BLaER1 treated with 17β-estradiol and CSF1 and Interleukin-3, amounts not matched to agents 10 nM and 100 nM (cell line): ENCODE results near the gene SLC6A3.

Experiments used
- H3K27ac ChIP-seq, 11 experiments: shearing (Covaris generic); formaldehyde crosslinking; 2 replicates each; pipeline ENCODE4 v1.8.1; 2022
- H3K27me3 ChIP-seq, 11 experiments: shearing (Covaris generic); formaldehyde crosslinking; 2 replicates each; pipeline ENCODE4 v1.8.1; 2022
- H3K36me3 ChIP-seq, 11 experiments: shearing (Covaris generic); formaldehyde crosslinking; 2 replicates each; pipeline ENCODE4 v1.8.1; 2022
- H3K4me1 ChIP-seq, 10 experiments: shearing (Covaris generic); formaldehyde crosslinking; 2 replicates each; pipeline ENCODE4 v1.8.1; 2022
- H3K4me2 ChIP-seq, 11 experiments: shearing (Covaris generic); formaldehyde crosslinking; 2 replicates each; pipeline ENCODE4 v1.8.1; 2022
- H3K4me3 ChIP-seq, 10 experiments: shearing (Covaris generic); formaldehyde crosslinking; 2 replicates each; pipeline ENCODE4 v1.8.1; 2022
- H3K9ac ChIP-seq, 11 experiments: shearing (Covaris generic); formaldehyde crosslinking; 2 replicates each; pipeline ENCODE4 v1.8.1; 2022
- H3K9me3 ChIP-seq, 11 experiments: shearing (Covaris generic); formaldehyde crosslinking; replicated peaks in 1 of 11; 2 replicates each; pipeline ENCODE4 v1.8.1; 2022
- H4K20me1 ChIP-seq, 11 experiments: shearing (Covaris generic); formaldehyde crosslinking; 2 replicates each; pipeline ENCODE4 v1.8.1; 2022
- Cebpa-rat ChIP-seq, 11 experiments: shearing (Covaris generic); IDR thresholded peaks; 2 replicates each; pipeline ENCODE4 v1.8.1; 2022

SLC6A3 gene

DNA sequence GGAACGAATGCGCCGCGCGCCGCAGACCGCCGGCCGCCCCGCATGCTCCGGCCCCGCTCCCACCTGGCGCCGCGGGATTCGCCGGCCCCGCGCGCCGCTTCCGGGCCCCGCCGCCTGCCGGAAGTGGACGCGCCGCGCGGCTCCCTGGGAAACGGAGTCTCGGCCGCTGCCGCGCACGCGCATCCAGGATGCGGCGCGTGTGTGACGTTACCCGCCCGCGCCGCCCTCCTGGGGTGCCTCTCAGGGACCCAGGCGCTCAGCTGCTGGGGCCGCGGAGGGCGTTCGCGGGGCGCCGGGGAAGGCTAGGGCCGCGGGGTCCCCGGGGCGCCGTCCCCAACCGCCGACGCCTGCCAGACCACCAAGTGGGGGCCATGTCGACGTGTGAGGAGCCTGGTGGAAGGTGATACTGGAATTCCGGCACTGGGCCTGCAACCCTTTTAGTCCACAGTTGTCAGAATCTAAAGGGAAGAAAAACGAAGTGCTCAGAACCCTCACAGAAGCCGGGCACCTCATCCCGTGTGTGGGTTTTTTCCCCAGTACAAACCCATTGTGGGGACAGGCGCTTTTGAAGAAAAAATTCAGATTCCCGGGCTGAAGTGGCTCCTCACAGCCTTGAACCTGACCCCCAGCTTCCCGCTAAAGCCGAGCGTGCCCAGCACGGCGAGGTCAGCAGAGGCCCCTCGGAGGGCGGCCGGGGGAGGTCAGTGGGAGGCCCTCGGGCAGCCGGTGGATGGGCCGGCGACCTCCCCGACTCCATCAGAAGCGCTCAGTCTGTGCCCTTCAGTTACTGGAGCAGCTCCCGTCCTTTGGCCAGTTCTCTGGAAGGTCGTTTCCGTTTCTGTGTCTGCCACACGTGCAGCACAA is 100.0 kb downstream of the SLC6A3 start, which contains the start of gene CLPTM1L:
TSS of gene CLPTM1L (minus strand) at position 125 of the 864 bp plus-strand sequence. CDS start 258 bp downstream, outside the sequence.
- peak within 1 kb of the TSS; percentile 71 to 95 (median 84) for H3K4me3 ChIP-seq
- peak within 1 kb of the TSS; percentile 85 to 96 (median 89) for H3K9ac ChIP-seq
- peak within 1 kb of the TSS; percentile 77 to 88 (median 85) for H3K27ac ChIP-seq
- peaks cover 5 to 44% (median 39%) of the 10 kb centered on the region in 11 experiments; a peak in 21 of 22 replicates for H4K20me1 ChIP-seq
- no peak for TF ChIP-seq Cebpa-rat (IDR thresholded peaks at IDR 0.05)
- no peaks in the 10 kb centered on the region for H3K9me3 ChIP-seq
- peaks cover 37 to 77% (median 62%) of the 10 kb centered on the region in 10 experiments for H3K4me1 ChIP-seq
- peak within 1 kb of the TSS; percentile 89 to 100 (median 98) for H3K4me2 ChIP-seq
- H3K27me3 ChIP-seq = no peaks in the 10 kb centered on the region
- peaks cover 28 to 36% (median 33%) of the 10 kb centered on the region in 11 experiments for H3K36me3 ChIP-seq

DNA sequence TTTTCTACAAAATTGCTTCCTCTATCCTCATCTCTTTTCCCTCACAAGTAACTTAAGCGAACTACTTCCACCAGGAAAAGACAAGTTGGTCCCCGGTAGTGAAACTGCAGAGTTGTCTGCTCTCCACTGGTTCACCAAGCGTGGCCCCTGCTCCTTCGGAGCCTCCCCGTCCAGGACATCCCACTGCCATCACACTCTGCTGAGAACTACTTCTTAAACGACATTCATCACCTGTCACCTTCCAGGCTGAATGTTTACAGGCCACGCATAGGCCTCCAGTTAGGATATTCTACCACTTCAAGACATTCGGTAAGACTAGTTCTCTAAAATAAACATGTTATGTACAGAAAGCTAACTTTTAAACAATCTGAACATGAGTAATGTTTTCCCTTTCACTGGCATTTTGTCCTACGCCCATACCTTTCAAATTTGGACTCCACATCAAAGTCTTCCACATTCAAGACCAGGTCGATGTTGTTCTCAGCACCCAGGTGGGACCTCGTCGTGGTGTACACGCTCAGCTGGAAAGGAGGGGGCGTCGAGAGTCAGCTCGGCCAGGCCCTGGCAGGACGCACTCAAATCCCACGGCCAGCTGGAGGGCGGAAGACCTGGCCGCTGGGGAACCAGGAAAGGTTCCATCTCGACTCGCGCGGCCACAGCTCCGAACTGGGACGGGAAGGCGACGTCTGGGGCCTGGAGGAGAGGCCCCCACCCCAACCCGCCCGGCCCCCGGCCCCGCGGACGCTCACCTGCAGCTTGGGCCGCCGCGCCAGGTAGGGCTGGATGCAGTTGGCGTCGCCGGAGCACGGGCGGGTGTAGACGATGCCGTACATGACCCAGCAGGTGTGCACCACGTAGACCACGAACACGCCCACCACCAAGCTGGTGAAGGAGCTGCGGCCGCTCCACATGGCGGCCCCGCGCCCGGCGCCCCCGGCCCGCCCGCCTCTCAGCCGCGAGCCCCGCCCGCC is 101.0 kb downstream of the SLC6A3 start:
- H3K9me3 ChIP-seq = no peaks in the 10 kb centered on the region
- H3K4me3 ChIP-seq = peak overlapping the region; percentile 71 to 95 (median 84)
- peaks cover 34 to 45% (median 42%) of the 10 kb centered on the region in 11 experiments for H3K36me3 ChIP-seq
- no peaks in the 10 kb centered on the region for H3K27me3 ChIP-seq
- no peak for TF ChIP-seq Cebpa-rat (IDR thresholded peaks at IDR 0.05)
- peaks cover 11 to 53% (median 48%) of the 10 kb centered on the region in 11 experiments; a peak in 21 of 22 replicates for H4K20me1 ChIP-seq
- H3K4me1 ChIP-seq = peaks cover 37 to 67% (median 58%) of the 10 kb centered on the region in 10 experiments
- peak overlapping the region; percentile 89 to 99 (median 98) for H3K4me2 ChIP-seq
- H3K9ac ChIP-seq = peak overlapping the region; percentile 85 to 96 (median 89)
- peak overlapping the region; percentile 77 to 88 (median 85); a peak in 21 of 22 replicates for H3K27ac ChIP-seq

DNA sequence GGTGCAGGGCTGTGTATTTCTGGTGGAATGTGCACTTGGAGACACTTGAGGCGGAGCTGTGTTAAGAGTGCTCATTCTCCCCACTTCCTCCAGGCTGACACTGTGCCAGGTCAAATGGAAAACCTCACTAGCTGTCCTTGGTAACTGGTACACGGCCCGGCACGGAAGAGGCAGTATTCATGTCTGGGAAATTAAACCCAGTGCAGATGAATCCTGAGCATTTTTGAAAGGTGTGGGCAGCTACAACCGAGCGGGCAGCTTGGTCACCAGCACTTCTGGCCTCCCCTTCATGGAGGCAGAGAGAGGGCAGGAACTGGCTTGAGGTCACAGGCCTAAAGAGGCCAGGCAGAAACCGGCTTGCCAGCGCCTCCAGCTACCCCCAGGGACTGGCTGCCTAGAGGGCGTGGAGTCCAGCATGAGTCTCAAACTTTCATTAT is 101.9 kb downstream of the SLC6A3 start:
- H4K20me1 ChIP-seq = peaks cover 19 to 62% (median 57%) of the 10 kb centered on the region in 11 experiments; a peak in 21 of 22 replicates
- peaks cover 37 to 65% (median 56%) of the 10 kb centered on the region in 10 experiments for H3K4me1 ChIP-seq
- H3K27ac ChIP-seq = peak overlapping the region in 1 of 11 experiments; percentile 86; a peak in 1 of 22 replicates
- H3K9me3 ChIP-seq = no peaks in the 10 kb centered on the region
- H3K27me3 ChIP-seq = no peaks in the 10 kb centered on the region
- peak overlapping the region; percentile 89 to 99 (median 98) for H3K4me2 ChIP-seq
- peak overlapping the region; percentile 71 to 95 (median 84) for H3K4me3 ChIP-seq
- peaks cover 43 to 54% (median 50%) of the 10 kb centered on the region in 11 experiments for H3K36me3 ChIP-seq
- TF ChIP-seq Cebpa-rat (IDR thresholded peaks at IDR 0.05) = no peak
- H3K9ac ChIP-seq = peak overlapping the region; percentile 85 to 96 (median 89); a peak in 20 of 22 replicates
